GM23338 (cell line): ENCODE results near the gene DSCAML1. TPM values are rescaled to one million over a fixed set of nuclear protein-coding genes. Genes with fewer than 3 reads are reported as not detected.

ENCODE experiments used
- ATAC-seq: fragments of 200-7000 bp; cut with Tn5 transposase; 3 replicates; pipeline ENCODE4 v1.9.1; 2020
- DNase-seq: peaks from one replicate; pipeline ENCODE4 v3.0.0-alpha.2; 2015; ENCODE audit warnings: low spot score
- H2AFZ ChIP-seq: fragments of 200-600 bp; sonication (generic); 2 replicates; pipeline ENCODE4 v1.8.0; 2016; ENCODE audit warnings: antibody characterized with exemption, mild to moderate bottlenecking, moderate library complexity
- H3F3A ChIP-seq: fragments of 200-600 bp; sonication (generic); replicated peaks from 2 replicates; pipeline ENCODE4 v1.8.0; 2017; ENCODE audit warnings: antibody characterized with exemption, mixed run types, low read depth
- H3K27ac ChIP-seq: fragments of 200-600 bp; sonication (generic); 2 replicates; pipeline ENCODE4 v1.6.1; 2016; ENCODE audit warnings: low read depth
- H3K27me3 ChIP-seq: fragments of 200-600 bp; sonication (generic); 2 replicates; pipeline ENCODE4 v1.8.0; 2016; ENCODE audit warnings: mild to moderate bottlenecking, mixed run types, moderate library complexity; ENCODE audit not compliant: insufficient read depth
- H3K36me3 ChIP-seq: fragments of 200-600 bp; sonication (generic); 2 replicates; pipeline ENCODE4 v1.8.0; 2016; ENCODE audit warnings: mild to moderate bottlenecking; ENCODE audit not compliant: insufficient read depth
- H3K4me1 ChIP-seq: fragments of 200-600 bp; sonication (generic); 2 replicates; pipeline ENCODE4 v1.8.0; 2016; ENCODE audit warnings: mild to moderate bottlenecking, moderate library complexity; ENCODE audit not compliant: insufficient read depth
- H3K4me2 ChIP-seq: fragments of 200-600 bp; sonication (generic); 2 replicates; pipeline ENCODE4 v1.7.1; 2017; ENCODE audit warnings: mixed run types
- H3K4me3 ChIP-seq: fragments of 200-600 bp; sonication (generic); 2 replicates; pipeline ENCODE4 v1.6.1; 2016; ENCODE audit warnings: mixed run types
- H3K79me2 ChIP-seq: fragments of 200-600 bp; sonication (generic); replicated peaks from 2 replicates; pipeline ENCODE4 v1.8.0; 2017; ENCODE audit warnings: mild to moderate bottlenecking; ENCODE audit not compliant: insufficient read depth
- H3K9me2 ChIP-seq: fragments of 200-600 bp; sonication (generic); 2 replicates; pipeline ENCODE4 v1.8.0; 2017; ENCODE audit not compliant: insufficient read depth
- H4K20me1 ChIP-seq: fragments of 200-600 bp; sonication (generic); replicated peaks from 2 replicates; pipeline ENCODE4 v1.8.0; 2017; ENCODE audit warnings: mild to moderate bottlenecking; ENCODE audit not compliant: insufficient read depth
- H3K27ac Mint-ChIP-seq: 2 replicates; pipeline ENCODE4 v1.8.0; 2020; ENCODE audit warnings: inconsistent platforms, mild to moderate bottlenecking, moderate library complexity, mixed read lengths
- H3K27me3 Mint-ChIP-seq: 3 replicates; pipeline ENCODE4 v1.8.0; 2022; ENCODE audit warnings: low read depth, mild to moderate bottlenecking, moderate library complexity, mixed read lengths, inconsistent platforms; ENCODE audit not compliant: insufficient read depth, poor library complexity
- H3K36me3 Mint-ChIP-seq: 3 replicates; pipeline ENCODE4 v1.8.0; 2021; ENCODE audit warnings: low read depth, mild to moderate bottlenecking, inconsistent platforms, moderate library complexity, mixed read lengths
- H3K4me1 Mint-ChIP-seq: 3 replicates; pipeline ENCODE4 v1.8.0; 2020; ENCODE audit warnings: mild to moderate bottlenecking, inconsistent platforms, mixed read lengths
- H3K4me3 Mint-ChIP-seq: 3 replicates; pipeline ENCODE4 v1.8.0; 2021; ENCODE audit warnings: moderate library complexity, mild to moderate bottlenecking, inconsistent platforms, mixed read lengths
- H3K9me3 Mint-ChIP-seq: 3 replicates; pipeline ENCODE4 v1.8.0; 2020; ENCODE audit warnings: moderate library complexity, mild to moderate bottlenecking, inconsistent platforms, mixed read lengths
- CREB1 ChIP-seq: fragments of 250-450 bp; sonication (Bioruptor Pico); IDR thresholded peaks from 2 replicates; pipeline ENCODE4 v1.5.0; 2020; ENCODE audit warnings: low read depth, mild to moderate bottlenecking, moderate library complexity
- CTCF ChIP-seq, 2 experiments: fragments of 200-600 bp in 1 of 2; sonication (generic) in 1 of 2; conservative IDR thresholded peaks; 2 replicates each; pipeline versions ENCODE4 v1.5.1 to v1.6.1; 2016 to 2017; ENCODE audit warnings: antibody characterized with exemption in 2 of 2, low read depth in 2 of 2, mild to moderate bottlenecking in 2 of 2, moderate library complexity in 1 of 2
- ETS1 ChIP-seq: IDR thresholded peaks from 2 replicates; pipeline ENCODE4 v1.6.1; 2016; ENCODE audit warnings: antibody characterized with exemption
- EZH2 ChIP-seq: fragments of 200-600 bp; sonication (generic); IDR thresholded peaks from one replicate; pipeline ENCODE4 v1.8.0; 2017; ENCODE audit warnings: antibody characterized with exemption, mild to moderate bottlenecking, low read depth; ENCODE audit not compliant: unreplicated experiment
- EZH2phosphoT487 ChIP-seq: fragments of 200-600 bp; sonication (generic); IDR thresholded peaks from one replicate; pipeline ENCODE4 v1.8.1; 2018; ENCODE audit warnings: antibody characterized with exemption; ENCODE audit not compliant: unreplicated experiment
- JUNB ChIP-seq: IDR thresholded peaks from one replicate; pipeline ENCODE4 v1.6.1; 2016; ENCODE audit warnings: antibody characterized with exemption; ENCODE audit not compliant: unreplicated experiment
- NANOG ChIP-seq: IDR thresholded peaks from 2 replicates; pipeline ENCODE4 v1.6.1; 2016; ENCODE audit warnings: antibody characterized with exemption, borderline replicate concordance
- POLR2AphosphoS5 ChIP-seq: IDR thresholded peaks from 2 replicates; pipeline ENCODE4 v1.6.1; 2016; ENCODE audit warnings: antibody characterized with exemption, low read depth
- REST ChIP-seq: IDR thresholded peaks from one replicate; pipeline ENCODE4 v1.6.1; 2018; ENCODE audit warnings: antibody characterized with exemption; ENCODE audit not compliant: unreplicated experiment
- STAT1 ChIP-seq: IDR thresholded peaks from one replicate; pipeline ENCODE4 v1.6.1; 2016; ENCODE audit warnings: antibody characterized with exemption; ENCODE audit not compliant: unreplicated experiment
- ZNF114 ChIP-seq: fragments of 250-450 bp; sonication (Bioruptor Pico); IDR thresholded peaks from 2 replicates; pipeline ENCODE4 v1.5.0; 2020; ENCODE audit warnings: mild to moderate bottlenecking, moderate library complexity
- ZNF331 ChIP-seq: fragments of 250-450 bp; sonication (Bioruptor Pico); IDR thresholded peaks from 2 replicates; pipeline ENCODE4 v1.5.0; 2020; ENCODE audit warnings: low read depth, mild to moderate bottlenecking, moderate library complexity
- ZNF462 ChIP-seq: fragments of 250-450 bp; sonication (Bioruptor Pico); IDR thresholded peaks from 2 replicates; pipeline ENCODE4 v1.5.0; 2020; ENCODE audit warnings: mild to moderate bottlenecking, moderate library complexity
- polyA plus RNA-seq: library from polyadenylated mRNA; unstranded; fragments of >200 nt; fragmentation: Nextera tagmentation; extraction: Ambion mirVana; gene quantifications from 2 replicates; pipeline ENCODE4 v1.2.1, GENCODE V29; 2016
- total RNA-seq: library from RNA; depleted of rRNA; stranded (reverse); fragments of >200 nt; shearing (Covaris generic); gene quantifications from 2 replicates; pipeline ENCODE4 v1.2.3, GENCODE V29; 2014

DSCAML1 gene
- total and polyA plus RNA-seq, 2 experiments from 2014 or later: 0.17 TPM; not detected in 1

- H3K27me3 Mint-ChIP-seq: peaks cover 4% of the 10 kb centered on the region
Measured at GRCh38 chr11:117612177-117612576, 184.8 kb downstream of the DSCAML1 start.

More at GRCh38 chr11:117612177-117612576, 184.8 kb downstream of the DSCAML1 start:
- TF ChIP-seq ZNF462 (CRISPR knock-in tag) (no peak), ETS1 (no peak), STAT1 (no peak), JUNB (no peak), NANOG (no peak), EZH2phosphoT487 (no peak), EZH2 (no peak), ZNF114 (CRISPR knock-in tag) (no peak), REST (no peak), POLR2AphosphoS5 (no peak), ZNF331 (no peak), CREB1 (CRISPR knock-in tag) (no peak), CTCF (conservative IDR thresholded peaks at IDR 0.05; ENCODE audit: low read depth in 2 of 2) (no peak)
- Histone ChIP-seq H4K20me1 (no peaks in the 10 kb centered on the region), H3F3A (no peaks in the 10 kb centered on the region), H3K27me3 (no peaks in the 10 kb centered on the region), H3K79me2 (no peaks in the 10 kb centered on the region), H2AFZ (no peak overlapping the region), H3K4me2 (no peak overlapping the region), H3K27ac (no peak overlapping the region), H3K4me3 (no peak overlapping the region), H3K36me3 (no peaks in the 10 kb centered on the region), H3K4me1 (peaks cover 22% of the 10 kb centered on the region), H3K9me2 (no peaks in the 10 kb centered on the region)
- DNase-seq (no peak), ATAC-seq (no peak)
- H3K4me1 Mint-ChIP-seq: peaks cover 31% of the 10 kb centered on the region
- H3K9me3 Mint-ChIP-seq: no peaks in the 10 kb centered on the region
- H3K27ac Mint-ChIP-seq: no peak overlapping the region
- H3K36me3 Mint-ChIP-seq: no peaks in the 10 kb centered on the region
- no peak overlapping the region for H3K4me3 Mint-ChIP-seq
